AG04449 (cell line): Measurements from ENCODE around the gene SOX8.

Experiments used
- CTCF ChIA-PET: fragments of 350-600 bp; formaldehyde crosslinking; extraction: SDS; loops from one replicate; lab custom pipeline; 2021; ENCODE audit warnings: antibody characterized with exemption; lab: Yijun Ruan, JAX
- POLR2A ChIA-PET: fragments of 400-600, 350-600 bp; formaldehyde crosslinking; extraction: SDS; loops from one replicate; lab custom pipeline; 2020; ENCODE audit warnings: antibody characterized with exemption, inconsistent platforms; lab: Yijun Ruan, JAX
- DNase-seq: peaks from one replicate; pipeline ENCODE4 v3.0.0-alpha.2; 2010; ENCODE audit warnings: low read depth, low spot score
- H3K4me3 ChIP-seq: 2 replicates; pipeline ENCODE4 v1.5.1; 2011; ENCODE audit warnings: low read depth, mild to moderate bottlenecking, control low read depth, low read length
- CTCF ChIP-seq: IDR thresholded peaks from one replicate; pipeline ENCODE4 v1.5.1; 2011; ENCODE audit warnings: mild to moderate bottlenecking, moderate library complexity, low read length, control low read depth, inconsistent platforms; ENCODE audit not compliant: insufficient read depth; ENCODE audit errors: missing control alignments

The SOX8 gene

DNA sequence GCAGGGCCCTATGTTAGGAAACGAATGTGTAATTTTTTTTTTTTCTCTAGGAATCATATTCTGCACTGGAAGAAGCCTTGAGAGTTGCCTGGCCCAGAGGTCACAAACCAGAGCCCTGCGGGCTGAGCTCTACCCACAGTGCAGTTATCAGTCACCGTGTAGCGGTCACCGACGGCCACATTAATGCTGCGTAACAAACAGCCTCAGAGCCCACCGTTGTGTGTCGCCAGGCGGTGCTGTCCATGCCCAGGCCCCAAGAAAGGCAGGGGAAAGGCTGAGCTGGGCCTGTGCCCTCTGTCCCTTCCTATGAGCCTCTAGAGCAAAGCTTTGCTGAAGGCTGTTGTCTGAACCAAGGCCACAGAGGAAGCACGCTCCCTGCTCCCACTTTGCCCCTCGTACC is 6.3 kb upstream of the SOX8 start:
- no peak overlapping the region for H3K4me3 ChIP-seq
- DNase-seq, result no peak
- ChIA-PET CTCF (no interaction called here), POLR2A (no interaction called here)
- TF ChIP-seq CTCF, result no peak

- POLR2A ChIA-PET, result no interaction called here
- CTCF ChIA-PET, result no interaction called here
- no peak overlapping the region for H3K4me3 ChIP-seq
- no peak for TF ChIP-seq CTCF
- no peak for DNase-seq
These were observed 5.1 kb upstream of the SOX8 start for GRCh38 chr16:976389-976931.

DNA sequence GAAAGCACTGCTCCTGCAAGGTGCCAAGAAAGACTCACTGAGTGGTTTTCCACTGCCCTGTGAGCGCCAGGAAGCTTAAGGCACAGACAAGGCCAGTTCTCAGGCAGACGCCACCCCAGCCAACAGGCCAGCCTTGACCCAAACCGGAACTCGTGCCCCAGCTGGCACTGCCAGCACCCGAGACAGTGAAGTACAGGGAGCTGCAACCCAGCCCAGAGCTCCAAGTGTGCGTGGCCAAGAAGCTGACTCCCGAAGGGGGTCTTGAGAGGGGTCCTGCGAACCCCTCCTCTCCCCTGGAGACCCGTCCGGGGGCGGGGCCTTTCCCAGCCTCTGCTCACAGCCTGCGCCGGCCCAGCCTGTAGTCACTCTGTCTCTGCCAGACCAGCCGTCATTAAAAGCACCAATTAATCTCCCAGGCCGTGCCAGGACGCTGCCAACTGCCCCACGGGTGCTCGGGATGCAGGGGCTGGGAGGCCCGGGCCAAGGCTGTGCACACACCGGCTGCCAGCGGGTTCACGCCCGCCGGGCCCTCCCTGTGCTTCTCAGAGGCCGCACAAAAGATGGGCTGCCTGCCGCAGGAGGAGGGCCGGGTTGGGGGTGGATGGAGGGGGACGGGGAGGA is 4.4 kb upstream of the SOX8 start:
- H3K4me3 ChIP-seq, result no peak overlapping the region
- ChIA-PET POLR2A (no interaction called here), CTCF (no interaction called here)
- no peak for TF ChIP-seq CTCF
- no peak for DNase-seq

DNA sequence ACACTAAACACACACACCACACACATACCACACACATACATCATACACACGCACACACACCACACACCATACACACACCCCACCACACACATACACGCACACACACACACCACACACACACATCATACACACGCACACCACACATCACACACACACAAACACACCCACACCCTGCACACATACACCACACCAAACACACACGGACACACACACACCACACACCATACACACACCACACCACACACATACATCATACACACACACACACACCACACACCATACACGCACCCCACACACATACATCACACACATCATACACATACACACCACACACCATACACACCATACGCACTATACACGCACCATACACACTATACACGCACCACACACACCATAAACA is 3.7 kb upstream of the SOX8 start:
- DNase-seq, result no peak
- no peak overlapping the region for H3K4me3 ChIP-seq
- TF ChIP-seq CTCF, result no peak
- POLR2A ChIA-PET, result no interaction called here
- CTCF ChIA-PET, result no interaction called here

DNA sequence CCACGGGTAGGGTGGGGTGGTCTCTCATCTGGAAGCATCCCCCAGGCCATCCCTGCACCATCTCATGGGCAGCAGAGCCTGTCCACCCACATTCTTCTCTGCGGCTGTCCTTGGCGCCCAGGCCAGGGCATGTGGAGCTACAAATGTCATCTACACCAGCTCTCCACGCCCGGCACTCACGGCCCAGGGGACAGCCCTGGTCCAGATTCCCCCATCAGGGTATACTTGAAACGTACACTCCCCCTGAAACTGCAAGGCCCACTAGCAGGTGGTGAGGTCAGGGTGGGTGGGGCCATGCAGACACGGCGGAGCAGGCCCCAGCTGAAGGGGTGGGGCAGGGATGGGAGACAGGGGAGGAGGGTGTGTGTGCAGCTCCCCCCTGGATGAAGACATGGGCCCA is 3.2 kb upstream of the SOX8 start:
- CTCF ChIA-PET, result no interaction called here
- H3K4me3 ChIP-seq, result no peak overlapping the region
- no peak for DNase-seq
- POLR2A ChIA-PET, result no interaction called here
- no peak for TF ChIP-seq CTCF

DNA sequence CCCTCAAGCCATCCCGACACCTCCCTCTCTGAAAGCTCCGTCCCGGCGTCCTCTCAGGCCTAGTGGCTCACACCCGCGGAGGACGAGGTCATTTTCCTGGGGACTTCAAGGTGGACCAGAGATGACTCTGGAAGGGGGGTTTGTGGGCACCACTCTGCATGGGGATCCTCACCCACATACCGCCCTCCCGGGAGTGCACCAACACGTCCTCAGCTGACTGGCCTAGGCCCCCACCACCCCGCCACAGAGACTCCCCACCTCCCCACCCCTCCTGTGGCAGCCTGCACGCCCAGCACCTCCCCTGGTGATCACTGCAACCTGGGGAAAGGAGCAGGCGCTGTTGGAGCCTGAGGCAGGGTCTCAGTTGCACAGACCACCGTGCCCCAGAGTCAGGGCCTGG is 2.4 kb upstream of the SOX8 start:
- no peak overlapping the region for H3K4me3 ChIP-seq
- DNase-seq, result no peak
- CTCF ChIA-PET, result no interaction called here
- POLR2A ChIA-PET, result no interaction called here
- TF ChIP-seq CTCF, result no peak
